Neuronal stem cell (in vitro differentiated cells): ENCODE data around the gene TPSB2.
A peak's percentile ranks its signal among the peaks of the same experiment; 100 is the strongest.
"Not testable (repeated sequence)": the region's sequence is repeated elsewhere in the genome, so short reads cannot be mapped to it uniquely, and the experiment has no call there.

ENCODE experiments used
- DNase-seq: peaks from one replicate; pipeline ENCODE4 v3.0.0-alpha.2; 2013; ENCODE audit warnings: low spot score
- H2AFZ ChIP-seq: one replicate; pipeline ENCODE4 v1.6.1; 2013; ENCODE audit warnings: mild to moderate bottlenecking, low read length, inconsistent platforms
- H2AK5ac ChIP-seq: 2 replicates; pipeline ENCODE4 v1.6.1; 2013; ENCODE audit warnings: low read depth, mild to moderate bottlenecking, inconsistent platforms, low read length, moderate library complexity, mixed read lengths
- H2BK120ac ChIP-seq: 2 replicates; pipeline ENCODE4 v1.6.1; 2013; ENCODE audit warnings: low read depth, mild to moderate bottlenecking, inconsistent platforms, low read length, moderate library complexity, mixed read lengths
- H2BK12ac ChIP-seq: one replicate; pipeline ENCODE4 v1.6.1; 2013; ENCODE audit warnings: low read length, inconsistent platforms
- H2BK15ac ChIP-seq: 2 replicates; pipeline ENCODE4 v1.6.1; 2013; ENCODE audit warnings: mild to moderate bottlenecking, low read length, inconsistent platforms, mixed read lengths
- H2BK5ac ChIP-seq: one replicate; pipeline ENCODE4 v1.6.1; 2013; ENCODE audit warnings: inconsistent platforms, mild to moderate bottlenecking, low read length, moderate library complexity
- H3K14ac ChIP-seq: one replicate; pipeline ENCODE4 v1.6.1; 2013; ENCODE audit warnings: low read length, inconsistent platforms
- H3K18ac ChIP-seq: 2 replicates; pipeline ENCODE4 v1.6.1; 2013; ENCODE audit warnings: low read length, inconsistent platforms
- H3K23ac ChIP-seq: 2 replicates; pipeline ENCODE4 v1.6.1; 2013; ENCODE audit warnings: low read depth, mild to moderate bottlenecking, mixed read lengths, low read length, inconsistent platforms; ENCODE audit not compliant: poor library complexity
- H3K27ac ChIP-seq: replicated peaks from 3 replicates; pipeline ENCODE4 v1.5.1; 2013; ENCODE audit warnings: low read length, inconsistent platforms
- H3K27me3 ChIP-seq, 3 experiments: 2 replicates each; pipeline ENCODE4 v1.6.1; 2013; ENCODE audit warnings: low read length in 3 of 3, mild to moderate bottlenecking in 2 of 3, inconsistent platforms in 1 of 3, low read depth in 1 of 3, mixed read lengths in 1 of 3, moderate library complexity in 1 of 3; ENCODE audit not compliant: control insufficient read depth in 3 of 3, insufficient read depth in 3 of 3
- H3K36me3 ChIP-seq, 2 donors: replicated peaks in 1 of 2; 2 replicates each; pipeline ENCODE4 v1.6.1; 2013; ENCODE audit warnings: low read length in 2 of 2; ENCODE audit not compliant: control insufficient read depth in 2 of 2, insufficient read depth in 2 of 2
- H3K4ac ChIP-seq: 2 replicates; pipeline ENCODE4 v1.6.1; 2013; ENCODE audit warnings: inconsistent platforms, mild to moderate bottlenecking, low read length, moderate library complexity
- H3K4me1 ChIP-seq, 2 donors: 1 replicate in 1 of 2; 2 replicates in 1 of 2; pipeline ENCODE4 v1.6.1; 2013; ENCODE audit warnings: low read length in 2 of 2, low read depth in 1 of 2; ENCODE audit not compliant: control insufficient read depth in 2 of 2, insufficient read depth in 1 of 2
- H3K4me2 ChIP-seq: one replicate; pipeline ENCODE4 v1.6.1; 2013; ENCODE audit warnings: mild to moderate bottlenecking, low read length, inconsistent platforms; ENCODE audit not compliant: insufficient read depth, poor library complexity, severe bottlenecking
- H3K4me3 ChIP-seq, 2 donors: 2 replicates each; pipeline ENCODE4 v1.5.1; 2013; ENCODE audit warnings: low read length in 2 of 2, mild to moderate bottlenecking in 2 of 2, inconsistent platforms in 1 of 2, moderate library complexity in 1 of 2
- H3K79me1 ChIP-seq: one replicate; pipeline ENCODE4 v1.6.1; 2013; ENCODE audit warnings: low read depth, mild to moderate bottlenecking, inconsistent platforms, low read length, moderate library complexity
- H3K9ac ChIP-seq: one replicate; pipeline ENCODE4 v1.6.1; 2013; ENCODE audit warnings: mild to moderate bottlenecking, low read depth, low read length, inconsistent platforms; ENCODE audit not compliant: poor library complexity
- H3K9me3 ChIP-seq, 2 donors: replicated peaks in 1 of 2; 2 replicates each; pipeline versions ENCODE3 to v1.6.1; 2013; ENCODE audit warnings: low read length in 2 of 2, mild to moderate bottlenecking in 2 of 2, inconsistent platforms in 1 of 2, low read depth in 1 of 2, mixed read lengths in 1 of 2, moderate library complexity in 1 of 2; ENCODE audit not compliant: control insufficient read depth in 2 of 2, insufficient read depth in 1 of 2
- H4K8ac ChIP-seq: one replicate; pipeline ENCODE4 v1.6.1; 2013; ENCODE audit warnings: low read depth, mild to moderate bottlenecking, inconsistent platforms, low read length, moderate library complexity
- H4K91ac ChIP-seq: one replicate; pipeline ENCODE4 v1.6.1; 2013; ENCODE audit warnings: low read length, low read depth, mild to moderate bottlenecking, inconsistent platforms; ENCODE audit not compliant: poor library complexity
- WGBS, 2 donors: extraction: QIAGEN DNeasy Blood & Tissue Kit; methylation state at CpG; one replicate each; pipeline ENCODE4 v1.1.7; 2013; ENCODE audit warnings: missing lambda C conversion rate in 2 of 2, mixed read lengths in 1 of 2; ENCODE audit not compliant: insufficient read length in 2 of 2, insufficient replicate concordance in 1 of 2; ENCODE audit errors: extremely low coverage in 2 of 2; 5-methylcytosine and 5-hydroxymethylcytosine counted together

The TPSB2 gene

GRCh38 chr16:1228227-1228626 lies 1.8 kb downstream of the TPSB2 start:
- not testable (repeated sequence) for H2BK15ac ChIP-seq, H3K4me3 ChIP-seq, H2BK120ac ChIP-seq, H3K4me2 ChIP-seq, H3K23ac ChIP-seq, H3K9me3 ChIP-seq, H2AK5ac ChIP-seq, H3K79me1 ChIP-seq, H4K91ac ChIP-seq, H3K9ac ChIP-seq, H2BK12ac ChIP-seq, H2AFZ ChIP-seq, H3K14ac ChIP-seq, H3K27ac ChIP-seq, H3K36me3 ChIP-seq, H3K4ac ChIP-seq, DNase-seq, H3K4me1 ChIP-seq, H3K27me3 ChIP-seq, H2BK5ac ChIP-seq, H4K8ac ChIP-seq, H3K18ac ChIP-seq
- WGBS, 2 donors, result no CpG with 5 or more reads among the region's 7 CpGs

DNA sequence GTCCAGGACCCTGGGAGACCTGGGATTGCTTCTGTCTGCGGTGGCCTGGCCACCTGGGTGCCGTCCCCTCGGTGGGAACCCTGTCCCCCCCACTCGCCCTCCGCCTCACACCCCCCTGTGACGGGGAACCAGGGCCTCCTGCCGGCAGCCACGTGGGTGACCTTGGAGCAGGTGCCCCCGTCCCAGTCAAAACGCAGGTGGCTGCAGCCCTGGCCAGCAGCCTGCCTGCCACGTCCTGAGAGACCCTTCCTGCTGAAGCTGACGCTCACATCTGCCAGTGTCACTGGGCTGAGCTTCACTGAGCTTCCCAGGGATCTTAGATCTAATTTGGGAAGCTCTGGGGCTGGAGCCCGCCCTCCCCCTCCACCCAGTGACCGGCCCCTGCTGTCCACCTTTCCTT lies 3.3 kb downstream of the TPSB2 start:
- H2BK5ac ChIP-seq, H2BK120ac ChIP-seq, H3K4me2 ChIP-seq, H3K9me3 ChIP-seq, H3K4me3 ChIP-seq, H3K27ac ChIP-seq, H2AK5ac ChIP-seq, H3K23ac ChIP-seq, H2BK12ac ChIP-seq, H4K91ac ChIP-seq, H3K9ac ChIP-seq, H3K79me1 ChIP-seq, H3K4ac ChIP-seq, H3K36me3 ChIP-seq, DNase-seq, H2AFZ ChIP-seq, H2BK15ac ChIP-seq, H3K14ac ChIP-seq, H3K18ac ChIP-seq, H4K8ac ChIP-seq, H3K4me1 ChIP-seq, H3K27me3 ChIP-seq: not testable (repeated sequence)
- no CpG with 5 or more reads among the region's 14 CpGs for WGBS, 2 donors

DNA sequence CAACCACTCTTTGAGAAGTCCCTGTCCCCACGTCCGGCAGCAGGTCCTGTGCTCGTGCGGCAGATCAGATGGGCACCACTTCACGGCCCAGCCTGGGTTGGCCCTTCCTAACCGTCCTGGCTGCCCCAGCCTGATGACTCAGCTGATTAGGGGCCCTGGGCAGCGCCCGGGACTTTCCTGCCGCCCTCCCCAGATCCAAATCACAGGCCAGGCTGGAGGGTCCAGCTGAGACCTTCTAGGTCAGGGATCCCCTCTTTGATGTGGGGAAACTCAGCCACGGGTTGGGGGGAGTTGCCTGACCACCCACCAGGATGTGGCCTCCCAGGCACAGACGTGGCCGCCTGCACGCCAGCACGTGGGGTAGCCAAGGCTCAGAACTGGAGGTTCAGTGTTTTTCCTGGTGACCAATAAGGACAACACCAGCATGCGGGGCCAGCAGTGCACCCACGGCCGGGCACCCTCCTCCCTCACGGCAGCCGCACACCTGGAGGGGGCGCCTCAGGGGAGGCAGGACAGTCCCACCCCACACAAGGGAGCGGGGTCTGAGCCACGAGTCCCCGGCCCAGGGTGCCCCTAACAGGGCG lies 4.2 kb downstream of the TPSB2 start:
- peak overlapping the region; percentile 22 for H2BK12ac ChIP-seq
- not testable (repeated sequence) for H3K18ac ChIP-seq, H3K4me2 ChIP-seq, H4K91ac ChIP-seq, H2AK5ac ChIP-seq, H3K4me1 ChIP-seq, H3K4me3 ChIP-seq, H2BK15ac ChIP-seq, H3K36me3 ChIP-seq, DNase-seq, H3K27ac ChIP-seq, H2BK120ac ChIP-seq, H3K9ac ChIP-seq, H3K27me3 ChIP-seq, H3K9me3 ChIP-seq, H2AFZ ChIP-seq, H3K4ac ChIP-seq, H3K79me1 ChIP-seq
- WGBS, 2 donors, result no CpG with 5 or more reads among the region's 24 CpGs
- H2BK5ac ChIP-seq, result peak overlapping the region; percentile 53
- peak overlapping the region; percentile 71 for H3K14ac ChIP-seq
- H4K8ac ChIP-seq, result peak overlapping the region; percentile 82
- peak overlapping the region; percentile 2 for H3K23ac ChIP-seq

DNA sequence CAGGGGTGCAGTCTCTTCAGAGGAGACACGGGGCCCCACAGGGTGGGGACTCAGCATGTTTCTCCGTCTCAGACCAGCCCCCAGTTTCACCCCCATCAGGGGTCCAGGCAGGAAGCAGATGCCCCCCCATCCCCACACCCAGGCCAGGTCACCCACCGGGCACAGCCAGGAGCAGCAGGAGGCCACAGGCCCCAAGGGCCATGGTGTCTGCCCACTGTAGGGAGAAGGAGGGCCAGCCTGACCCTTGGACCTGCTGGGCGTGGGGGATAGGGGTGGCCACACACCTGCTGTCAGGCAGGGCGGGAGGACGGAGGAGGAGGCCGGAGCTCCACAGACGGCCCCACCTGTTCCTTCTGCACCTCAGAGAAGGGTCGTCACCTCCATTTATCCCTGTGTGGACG lies 4.9 kb downstream of the TPSB2 start, which contains the start of gene TPSG1:
TSS of gene TPSG1 (minus strand) at position 218 of the 401 bp plus-strand sequence. CDS start at position 202, 16 bp downstream.
- Histone ChIP-seq H3K14ac (peak within 1 kb of the TSS; percentile 71), H3K79me1 (peaks cover 2% of the 10 kb centered on the region), H3K27ac (no peak within 1 kb of the TSS), H2AK5ac (no peak within 1 kb of the TSS), H3K23ac (peak within 1 kb of the TSS; percentile 2), H3K4me1 (no peaks in the 10 kb centered on the region), H3K9me3 (no peaks in the 10 kb centered on the region), H2AFZ (no peak within 1 kb of the TSS), H3K27me3 (no peaks in the 10 kb centered on the region), H3K4me2 (no peak within 1 kb of the TSS), H3K4me3 (no peak within 1 kb of the TSS), H3K36me3 (peaks cover 0 to 11% of the 10 kb centered on the region in 2 donors), H2BK5ac (peak within 1 kb of the TSS; percentile 53), H2BK120ac (no peak within 1 kb of the TSS), H3K9ac (peak within 1 kb of the TSS; percentile 30), H4K8ac (peak within 1 kb of the TSS; percentile 86), H3K18ac (peak within 1 kb of the TSS; percentile 44), H2BK12ac (peak within 1 kb of the TSS; percentile 30), H3K4ac (no peak within 1 kb of the TSS), H2BK15ac (no peak within 1 kb of the TSS), H4K91ac (no peak within 1 kb of the TSS)
- DNase-seq, result no peak
- no CpG with 5 or more reads among the region's 10 CpGs for WGBS, 2 donors
